ENCODE data around the gene EARS2.

DNA sequence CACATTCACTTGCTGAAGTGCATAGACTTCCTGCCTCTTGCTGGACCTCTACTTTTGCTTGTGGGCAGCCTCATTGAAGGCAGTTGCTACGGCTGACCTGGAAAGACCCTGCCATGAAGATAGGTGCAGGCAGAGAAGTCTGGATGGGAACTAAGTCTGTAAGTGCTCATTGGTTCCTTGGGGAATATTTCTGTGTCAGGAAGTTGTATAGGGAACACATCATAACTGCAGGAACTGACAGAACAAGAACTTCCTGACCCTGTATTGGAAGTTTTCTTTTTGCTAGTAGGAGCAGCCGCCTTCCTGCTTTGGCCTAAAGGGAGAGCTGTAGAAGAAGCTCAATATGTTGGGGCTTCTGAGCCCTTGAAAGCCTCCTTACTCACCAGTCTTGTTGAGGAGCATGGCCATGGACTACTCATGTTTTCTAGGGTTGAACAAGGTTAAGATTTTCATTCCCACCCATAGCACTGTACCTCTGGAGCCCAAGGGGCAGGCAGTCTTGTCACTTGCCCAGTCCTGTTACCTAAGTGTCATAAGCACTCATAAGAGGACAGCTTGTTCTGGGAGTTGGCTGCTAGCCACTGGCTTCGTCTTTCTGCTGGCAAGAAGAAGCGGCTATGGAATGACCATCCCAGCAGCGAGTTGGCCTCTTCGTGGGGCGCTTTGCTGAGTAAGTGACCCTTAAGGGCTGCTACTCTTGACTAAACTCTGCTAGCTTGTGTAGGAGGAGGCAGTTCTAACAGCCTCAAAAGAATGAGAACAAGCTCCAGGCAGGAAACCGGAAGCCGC lies 7.6 kb upstream of the EARS2 start:
- TF ChIP-seq CTCF (conservative IDR thresholded peaks at IDR 0.05; ENCODE audit: low read depth, low read length) (no peak), EZH2 (IDR thresholded peaks at IDR 0.05; ENCODE audit: borderline replicate concordance, low read depth, low read length, poor library complexity, severe bottlenecking) (no peak)
